ENCODE data around the gene ZMYM1.
"Not testable (repeated sequence)": the region's sequence is repeated elsewhere in the genome, so short reads cannot be mapped to it uniquely, and the experiment has no call there.

The ZMYM1 gene

GRCh38 chr1:35076426-35076825 is 2.8 kb upstream of the ZMYM1 start:
- DNase-seq (ENCODE audit: low read depth in 2 of 2) = not testable (repeated sequence)

- no peak for DNase-seq (ENCODE audit: low read depth in 2 of 2)
These were observed 1.1 kb downstream of the ZMYM1 start for GRCh38 chr1:35080171-35080854.

GRCh38 chr1:35085421-35085820 is 6.2 kb downstream of the ZMYM1 start:
- no peak for DNase-seq (ENCODE audit: low read depth in 2 of 2)

- DNase-seq (ENCODE audit: low read depth in 2 of 2) = no peak
These were observed 18.0 kb downstream of the ZMYM1 start for GRCh38 chr1:35097224-35097623.

DNA sequence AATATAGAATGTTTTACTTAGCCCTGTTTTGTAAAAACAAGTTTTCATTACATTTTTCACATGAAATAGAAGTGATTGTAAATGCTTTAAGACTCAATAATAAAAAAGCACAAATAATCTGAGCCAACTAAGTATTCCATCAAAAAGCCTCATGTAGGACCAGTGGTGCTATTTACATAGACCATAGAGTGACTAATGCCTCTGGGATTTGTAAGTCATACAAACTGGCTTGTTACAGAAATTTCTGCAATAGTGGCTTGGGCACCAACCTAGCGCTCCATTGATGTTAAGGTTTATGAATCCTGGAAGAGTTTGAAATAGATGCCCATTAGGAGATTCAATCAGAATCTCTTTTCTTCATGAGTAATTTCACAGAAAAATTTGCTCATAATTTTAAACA is 31.9 kb downstream of the ZMYM1 start:
- DNase-seq (ENCODE audit: low read depth in 2 of 2) = no peak

DNA sequence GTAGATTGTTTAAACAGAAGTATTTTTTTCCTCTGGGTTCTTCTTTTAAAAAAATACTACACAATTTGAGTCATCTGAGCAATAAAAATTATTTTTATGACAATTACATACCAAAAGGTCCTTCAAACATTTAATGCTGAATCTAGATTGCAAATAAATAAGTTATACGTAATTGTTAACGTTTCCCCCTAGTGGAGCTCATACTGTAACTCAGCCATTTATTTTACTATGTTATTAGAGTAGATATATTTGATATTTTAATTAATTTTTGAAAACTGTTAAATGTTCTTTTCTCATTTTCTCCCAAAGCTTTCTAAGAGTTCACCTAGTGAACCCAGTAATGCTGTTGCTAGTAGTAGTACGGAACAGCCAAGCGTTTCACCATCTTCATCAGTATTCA is 33.5 kb downstream of the ZMYM1 start:
- no peak for DNase-seq (ENCODE audit: low read depth in 2 of 2)

DNA sequence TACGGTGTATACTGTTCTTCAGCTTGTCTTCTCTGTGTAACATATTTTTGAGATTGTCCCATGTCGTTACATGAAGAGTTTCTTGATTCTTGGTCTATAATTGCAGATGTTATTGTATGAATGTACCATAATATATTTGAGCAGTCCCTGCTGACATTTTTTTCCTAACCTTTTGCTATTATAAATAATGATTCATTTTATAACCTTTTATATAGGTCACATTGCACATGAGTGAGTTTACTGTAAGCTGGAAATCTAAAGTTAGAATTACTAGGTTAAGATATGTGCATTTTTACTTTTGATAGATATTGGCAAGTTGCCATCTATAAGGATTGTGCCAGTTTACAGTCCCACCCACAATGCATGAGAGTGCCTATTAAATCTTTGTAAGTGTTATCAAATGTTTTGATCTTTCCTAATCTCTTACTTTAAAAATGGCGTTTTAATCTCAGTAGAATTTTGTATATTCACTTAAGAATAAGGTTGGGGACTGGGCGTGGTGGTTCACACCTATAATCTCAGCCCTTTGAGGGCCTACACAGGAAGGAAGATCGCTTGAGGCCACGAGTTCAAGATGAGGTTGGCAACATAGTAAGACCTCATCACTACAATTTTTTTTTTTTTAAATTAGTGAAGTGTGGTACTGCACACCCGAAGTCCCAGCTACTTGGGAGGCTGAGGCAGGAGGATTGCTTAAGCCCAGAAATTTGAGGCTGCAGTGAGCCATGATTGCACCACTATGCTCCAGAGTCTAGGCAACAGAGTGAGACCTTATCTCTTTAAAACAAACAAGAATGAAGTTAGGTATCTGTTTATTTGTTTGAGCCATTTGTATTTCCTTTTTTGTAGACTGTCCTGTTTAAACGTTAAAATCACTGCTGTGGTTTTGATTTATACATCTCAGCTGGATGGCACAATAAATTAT is 36.5 kb downstream of the ZMYM1 start:
- no peak for DNase-seq (ENCODE audit: low read depth in 2 of 2)

DNA sequence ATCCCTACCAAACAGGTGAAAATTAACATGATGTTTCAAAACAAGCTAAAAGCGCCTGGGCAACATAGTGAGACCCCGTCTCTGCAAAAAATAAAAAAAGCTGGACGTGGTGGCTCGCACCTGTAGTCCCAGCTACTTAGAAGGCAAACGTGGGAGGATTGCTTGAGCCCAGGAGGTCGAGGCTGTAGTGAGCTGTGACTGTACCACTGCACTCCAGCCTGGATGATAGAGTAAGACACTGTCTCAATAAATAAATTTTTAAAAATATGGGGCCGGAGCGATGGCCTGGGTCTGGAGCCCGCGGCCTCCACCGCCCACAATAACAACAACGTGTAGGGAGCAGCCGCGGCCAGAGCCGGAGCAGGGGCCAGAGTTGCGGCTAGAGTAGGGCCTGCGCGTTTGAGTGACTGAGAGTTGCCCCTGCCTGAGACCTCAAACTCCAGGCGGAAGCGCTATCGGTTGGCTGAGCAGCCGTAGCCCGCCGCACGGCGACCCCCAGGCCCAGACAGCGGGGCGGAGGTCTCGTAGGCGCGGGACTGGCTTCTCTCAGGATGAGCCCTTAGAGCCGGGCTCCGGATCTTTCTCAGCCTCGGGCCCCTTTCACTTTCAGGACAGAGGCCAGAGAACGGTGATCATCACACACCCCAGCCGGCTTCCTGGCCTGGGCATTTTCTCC is 41.4 kb downstream of the ZMYM1 start:
- DNase-seq (ENCODE audit: low read depth in 2 of 2) = no peak

DNA sequence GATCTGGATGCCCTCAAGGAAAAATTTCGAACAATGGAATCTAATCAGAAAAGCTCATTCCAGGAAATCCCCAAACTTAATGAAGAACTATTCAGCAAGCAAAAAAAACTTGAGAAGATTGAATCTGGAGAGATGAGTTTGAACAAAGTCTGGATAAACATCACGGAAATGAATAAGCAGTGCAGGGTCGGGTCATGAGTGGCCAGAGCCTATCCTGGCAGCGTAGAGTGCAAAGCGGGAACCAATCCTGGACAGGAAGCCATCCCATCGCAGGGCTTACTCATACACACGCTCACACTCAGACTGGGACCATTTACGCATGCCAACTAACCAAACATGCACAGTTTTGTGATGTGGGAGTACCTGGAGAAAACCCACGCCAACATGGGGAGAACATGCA is 43.1 kb downstream of the ZMYM1 start:
- DNase-seq (ENCODE audit: low read depth in 2 of 2) = no peak

DNA sequence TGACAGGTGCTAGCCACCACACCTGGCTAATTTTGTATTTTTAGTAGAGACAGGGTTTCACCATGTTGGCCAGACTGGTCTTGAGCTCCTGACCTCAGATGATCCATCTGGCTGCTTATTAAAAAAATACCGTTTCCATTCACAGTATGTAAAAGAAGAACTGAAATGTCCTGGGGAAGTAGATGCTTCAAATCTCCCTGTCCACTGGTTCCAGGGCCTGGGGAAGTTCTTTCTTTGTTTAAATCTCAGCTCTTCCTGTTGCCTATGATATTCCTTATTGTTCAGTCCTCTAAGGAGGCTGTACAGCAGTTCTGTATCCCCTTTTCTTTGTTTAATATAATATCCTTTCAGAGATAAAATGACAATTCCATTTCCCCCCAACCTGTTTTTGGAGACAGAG is 47.4 kb downstream of the ZMYM1 start:
- DNase-seq (ENCODE audit: low read depth in 2 of 2) = no peak

DNA sequence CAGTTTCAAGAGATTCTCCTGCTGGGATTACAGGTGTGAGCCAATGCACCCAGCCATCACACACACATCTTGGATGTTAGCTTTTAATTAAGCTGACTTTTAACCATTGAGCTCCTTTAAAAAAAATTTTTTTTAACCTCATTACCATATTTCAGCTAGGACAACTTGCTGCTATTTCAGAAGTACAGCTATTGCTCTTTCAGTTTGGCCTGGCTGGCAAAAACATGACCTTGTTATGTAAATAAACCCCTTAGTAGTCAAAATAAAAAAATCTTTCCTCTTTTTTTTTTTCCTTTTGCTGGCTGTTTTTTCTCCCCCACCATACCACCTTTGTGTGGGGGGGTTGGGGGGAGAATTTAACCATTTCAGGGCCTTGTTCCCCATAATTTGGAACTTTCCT is 49.9 kb downstream of the ZMYM1 start:
- no peak for DNase-seq (ENCODE audit: low read depth in 2 of 2)

DNA sequence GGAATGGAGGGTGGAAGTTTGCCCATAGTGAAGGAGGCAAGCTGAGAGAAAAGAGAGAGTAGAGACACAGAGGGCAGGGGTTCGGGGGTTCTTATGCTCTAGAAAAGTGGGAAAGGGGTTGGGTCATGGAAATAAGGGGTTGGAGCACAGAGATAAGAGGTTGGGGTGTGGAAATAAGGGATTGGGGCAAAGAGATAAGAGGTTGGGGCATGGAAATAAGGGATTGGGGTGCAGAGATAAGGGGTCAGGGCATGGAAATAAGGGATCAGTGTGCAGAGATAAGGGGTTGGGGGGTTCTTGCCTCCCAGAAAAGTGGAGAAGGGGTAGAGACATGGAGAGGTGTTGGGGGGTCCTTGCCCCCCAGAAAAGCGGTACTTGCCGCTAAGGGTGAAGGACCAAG is 57.6 kb downstream of the ZMYM1 start:
- no peak for DNase-seq (ENCODE audit: low read depth in 2 of 2)

DNA sequence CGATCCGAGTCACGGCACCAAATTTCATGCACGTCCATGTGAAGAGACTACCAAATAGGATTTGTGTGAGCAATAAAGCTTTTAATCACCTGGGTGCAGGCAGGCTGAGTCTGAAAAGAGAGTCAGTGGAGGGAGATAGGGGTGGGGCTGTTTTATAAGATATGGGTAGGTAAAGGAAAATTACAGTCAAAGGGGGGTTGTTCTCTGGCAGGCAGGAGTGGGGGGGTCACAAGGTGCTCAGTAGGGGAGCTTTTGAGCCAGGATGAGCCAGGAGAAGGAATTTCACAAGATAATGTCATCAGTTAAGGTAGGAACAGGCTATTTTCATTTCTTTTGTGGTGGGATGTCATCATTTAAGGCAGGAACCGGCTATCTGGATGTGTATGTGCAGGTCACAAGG is 58.4 kb downstream of the ZMYM1 start:
- not testable (repeated sequence) for DNase-seq (ENCODE audit: low read depth in 2 of 2)

DNA sequence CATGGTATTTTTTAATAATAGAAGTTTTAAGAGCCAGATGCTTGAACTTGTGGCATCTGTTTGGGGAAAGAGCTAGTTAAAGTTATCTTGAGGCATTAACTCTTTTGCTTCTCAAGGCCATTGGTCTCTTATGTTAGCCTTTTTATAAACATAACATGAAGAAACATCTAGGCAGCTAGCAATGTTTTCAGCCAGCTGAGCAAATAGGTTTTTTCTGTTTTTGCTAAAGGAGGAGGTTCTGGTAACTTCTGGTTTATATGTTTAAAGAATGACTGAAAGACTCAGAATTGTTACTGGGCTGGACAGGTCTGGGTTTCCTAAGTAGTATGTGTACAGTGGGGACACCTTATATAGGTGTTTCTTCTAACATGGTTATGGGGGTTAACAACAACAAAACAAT is 63.1 kb downstream of the ZMYM1 start:
- not testable (repeated sequence) for DNase-seq (ENCODE audit: low read depth in 2 of 2)

DNA sequence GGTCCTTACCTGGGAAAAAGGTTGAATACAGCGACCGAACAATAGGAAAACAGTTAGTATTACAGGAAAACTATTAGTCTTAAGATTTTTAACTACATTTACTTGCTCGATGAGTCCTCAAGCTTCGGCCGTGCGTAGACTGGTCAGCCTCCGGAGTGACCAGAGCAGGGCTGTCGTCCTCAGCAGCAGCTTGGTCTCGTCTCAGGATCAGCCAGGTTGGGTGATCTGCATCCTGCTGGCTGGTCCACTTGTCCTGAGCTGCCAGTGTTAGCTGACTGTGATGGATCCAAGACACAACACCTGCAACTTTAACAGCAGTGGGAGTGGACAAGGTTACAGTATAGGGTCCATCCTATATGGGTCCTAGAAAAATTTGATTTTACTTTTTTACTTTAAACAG is 63.5 kb downstream of the ZMYM1 start:
- DNase-seq (ENCODE audit: low read depth in 2 of 2) = not testable (repeated sequence)

- no peak for DNase-seq (ENCODE audit: low read depth in 2 of 2)
These were observed 64.7 kb downstream of the ZMYM1 start for GRCh38 chr1:35143737-35144508.

DNA sequence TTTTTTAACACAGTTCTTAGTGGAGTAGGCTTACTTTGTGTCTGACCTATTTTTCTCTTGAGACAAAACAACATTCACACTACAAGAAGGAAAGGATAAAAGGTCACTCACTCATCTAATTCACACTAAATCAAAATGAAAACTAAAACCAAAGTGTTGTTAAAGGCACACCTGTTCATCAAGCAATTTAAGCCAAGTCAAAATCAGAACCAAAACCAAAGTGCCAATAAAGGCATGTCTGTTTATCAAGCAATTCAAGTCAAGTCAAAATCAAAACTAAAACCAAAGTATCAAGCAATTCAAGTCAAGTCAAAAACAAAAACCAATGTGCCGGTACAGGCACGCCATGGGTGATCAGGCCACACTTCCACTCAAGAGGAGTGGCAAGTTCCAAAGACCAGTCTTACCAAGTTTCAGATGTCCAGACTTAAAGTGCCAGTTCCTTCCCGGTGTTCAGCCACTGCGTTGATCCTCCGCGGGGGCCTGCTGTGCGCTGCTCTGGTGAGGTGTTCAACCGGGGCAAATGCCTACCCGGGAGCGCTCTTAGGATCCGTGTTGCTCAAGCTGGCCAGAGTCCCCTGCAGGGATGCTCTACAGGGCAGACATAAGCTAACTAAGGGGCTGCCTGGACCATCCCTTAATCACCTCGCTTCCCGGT is 66.8 kb downstream of the ZMYM1 start:
- not testable (repeated sequence) for DNase-seq (ENCODE audit: low read depth in 2 of 2)

- no peak for DNase-seq (ENCODE audit: low read depth in 2 of 2)
These were observed 72.0 kb downstream of the ZMYM1 start for GRCh38 chr1:35151220-35151619.

GRCh38 chr1:35164893-35165292 is 85.7 kb downstream of the ZMYM1 start:
- no peak for DNase-seq (ENCODE audit: low read depth in 2 of 2)
